ENCODE measurements around the gene KEAP1. TPM values are rescaled to one million over a fixed set of nuclear protein-coding genes. Genes with fewer than 3 reads are reported as not detected.

KEAP1 gene
- total RNA-seq, 1 experiment from 2014 or later, result 75.2 TPM

DNA sequence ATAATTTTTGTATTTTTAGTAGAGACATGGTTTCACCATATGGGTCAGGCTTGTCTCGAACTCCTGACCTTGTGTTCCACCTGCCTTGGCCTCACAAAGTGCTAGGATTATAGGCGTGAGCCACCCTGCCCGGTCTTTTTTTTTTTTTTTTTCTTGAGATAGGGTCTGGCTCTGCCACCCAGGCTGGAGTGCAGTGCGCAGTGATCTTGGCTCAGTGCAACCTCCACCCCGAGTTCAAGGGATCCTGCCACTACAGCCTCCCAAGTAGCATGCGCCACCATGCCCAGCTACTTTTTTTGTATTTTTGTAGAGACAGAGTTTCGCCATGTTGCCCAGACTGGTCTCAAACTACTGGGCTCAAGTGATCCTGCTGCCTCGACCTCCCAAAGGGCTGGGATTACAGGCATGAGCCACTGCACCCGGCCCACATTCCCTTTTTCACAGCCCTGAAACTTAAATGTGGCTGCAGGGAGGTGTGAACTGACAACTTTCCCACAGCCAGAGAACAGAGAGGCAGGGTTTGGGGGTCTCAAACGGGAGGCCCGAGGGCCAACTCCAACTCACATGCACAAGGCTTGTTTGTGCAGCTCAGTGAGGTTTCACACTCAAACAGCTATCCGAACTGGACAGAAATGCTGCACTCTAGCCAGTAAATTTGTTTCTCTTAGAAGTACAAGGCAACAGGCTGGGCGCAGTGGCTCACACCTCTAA, 18.5 kb upstream of the KEAP1 start:
- no peak overlapping the region for H2AFZ ChIP-seq (ENCODE audit: low read depth, low read length, poor library complexity, severe bottlenecking)
- POLR2A ChIA-PET, result no interaction called here

More for the DNA sequence above, 18.5 kb upstream of the KEAP1 start:
- no peaks in the 10 kb centered on the region for H4K20me1 ChIP-seq (ENCODE audit: insufficient read depth)
- no peak for ATAC-seq
- no peak for TF ChIP-seq SP1 (IDR thresholded peaks at IDR 0.05; ENCODE audit: low read depth)
- no peak for TF ChIP-seq SIN3A (IDR thresholded peaks at IDR 0.05; ENCODE audit: low read depth)
- no peak for TF ChIP-seq ELF1 (IDR thresholded peaks at IDR 0.05; ENCODE audit: borderline replicate concordance, low read depth)
- no peak for TF ChIP-seq RAD21 (IDR thresholded peaks at IDR 0.05; ENCODE audit: low read depth)
- TF ChIP-seq EZH2 (IDR thresholded peaks at IDR 0.05), result no peak
- TF ChIP-seq, protein P1, sequence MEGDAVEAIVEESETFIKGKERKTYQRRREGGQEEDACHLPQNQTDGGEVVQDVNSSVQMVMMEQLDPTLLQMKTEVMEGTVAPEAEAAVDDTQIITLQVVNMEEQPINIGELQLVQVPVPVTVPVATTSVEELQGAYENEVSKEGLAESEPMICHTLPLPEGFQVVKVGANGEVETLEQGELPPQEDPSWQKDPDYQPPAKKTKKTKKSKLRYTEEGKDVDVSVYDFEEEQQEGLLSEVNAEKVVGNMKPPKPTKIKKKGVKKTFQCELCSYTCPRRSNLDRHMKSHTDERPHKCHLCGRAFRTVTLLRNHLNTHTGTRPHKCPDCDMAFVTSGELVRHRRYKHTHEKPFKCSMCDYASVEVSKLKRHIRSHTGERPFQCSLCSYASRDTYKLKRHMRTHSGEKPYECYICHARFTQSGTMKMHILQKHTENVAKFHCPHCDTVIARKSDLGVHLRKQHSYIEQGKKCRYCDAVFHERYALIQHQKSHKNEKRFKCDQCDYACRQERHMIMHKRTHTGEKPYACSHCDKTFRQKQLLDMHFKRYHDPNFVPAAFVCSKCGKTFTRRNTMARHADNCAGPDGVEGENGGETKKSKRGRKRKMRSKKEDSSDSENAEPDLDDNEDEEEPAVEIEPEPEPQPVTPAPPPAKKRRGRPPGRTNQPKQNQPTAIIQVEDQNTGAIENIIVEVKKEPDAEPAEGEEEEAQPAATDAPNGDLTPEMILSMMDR (IDR thresholded peaks at IDR 0.05 in 2 of 3, conservative IDR thresholded peaks at IDR 0.05 in 1 of 3; ENCODE audit: borderline replicate concordance in 1 of 3, insufficient read depth in 1 of 3, low read depth in 2 of 3, low read length in 2 of 3), result no peak
- TF ChIP-seq POLR2AphosphoS5 (IDR thresholded peaks at IDR 0.05; ENCODE audit: low read depth, low read length), result no peak
- TF ChIP-seq, protein P2, sequence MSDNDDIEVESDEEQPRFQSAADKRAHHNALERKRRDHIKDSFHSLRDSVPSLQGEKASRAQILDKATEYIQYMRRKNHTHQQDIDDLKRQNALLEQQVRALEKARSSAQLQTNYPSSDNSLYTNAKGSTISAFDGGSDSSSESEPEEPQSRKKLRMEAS (IDR thresholded peaks at IDR 0.05), result no peak
- TF ChIP-seq, protein P3, sequence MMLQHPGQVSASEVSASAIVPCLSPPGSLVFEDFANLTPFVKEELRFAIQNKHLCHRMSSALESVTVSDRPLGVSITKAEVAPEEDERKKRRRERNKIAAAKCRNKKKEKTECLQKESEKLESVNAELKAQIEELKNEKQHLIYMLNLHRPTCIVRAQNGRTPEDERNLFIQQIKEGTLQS (IDR thresholded peaks at IDR 0.05), result no peak
- TF ChIP-seq TCF7L2 (IDR thresholded peaks at IDR 0.05; ENCODE audit: borderline replicate concordance, extremely low read depth, insufficient read depth, insufficient read length), result no peak
- TF ChIP-seq JUND (IDR thresholded peaks at IDR 0.05), result no peak
- TF ChIP-seq, protein P4, sequence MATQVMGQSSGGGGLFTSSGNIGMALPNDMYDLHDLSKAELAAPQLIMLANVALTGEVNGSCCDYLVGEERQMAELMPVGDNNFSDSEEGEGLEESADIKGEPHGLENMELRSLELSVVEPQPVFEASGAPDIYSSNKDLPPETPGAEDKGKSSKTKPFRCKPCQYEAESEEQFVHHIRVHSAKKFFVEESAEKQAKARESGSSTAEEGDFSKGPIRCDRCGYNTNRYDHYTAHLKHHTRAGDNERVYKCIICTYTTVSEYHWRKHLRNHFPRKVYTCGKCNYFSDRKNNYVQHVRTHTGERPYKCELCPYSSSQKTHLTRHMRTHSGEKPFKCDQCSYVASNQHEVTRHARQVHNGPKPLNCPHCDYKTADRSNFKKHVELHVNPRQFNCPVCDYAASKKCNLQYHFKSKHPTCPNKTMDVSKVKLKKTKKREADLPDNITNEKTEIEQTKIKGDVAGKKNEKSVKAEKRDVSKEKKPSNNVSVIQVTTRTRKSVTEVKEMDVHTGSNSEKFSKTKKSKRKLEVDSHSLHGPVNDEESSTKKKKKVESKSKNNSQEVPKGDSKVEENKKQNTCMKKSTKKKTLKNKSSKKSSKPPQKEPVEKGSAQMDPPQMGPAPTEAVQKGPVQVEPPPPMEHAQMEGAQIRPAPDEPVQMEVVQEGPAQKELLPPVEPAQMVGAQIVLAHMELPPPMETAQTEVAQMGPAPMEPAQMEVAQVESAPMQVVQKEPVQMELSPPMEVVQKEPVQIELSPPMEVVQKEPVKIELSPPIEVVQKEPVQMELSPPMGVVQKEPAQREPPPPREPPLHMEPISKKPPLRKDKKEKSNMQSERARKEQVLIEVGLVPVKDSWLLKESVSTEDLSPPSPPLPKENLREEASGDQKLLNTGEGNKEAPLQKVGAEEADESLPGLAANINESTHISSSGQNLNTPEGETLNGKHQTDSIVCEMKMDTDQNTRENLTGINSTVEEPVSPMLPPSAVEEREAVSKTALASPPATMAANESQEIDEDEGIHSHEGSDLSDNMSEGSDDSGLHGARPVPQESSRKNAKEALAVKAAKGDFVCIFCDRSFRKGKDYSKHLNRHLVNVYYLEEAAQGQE (IDR thresholded peaks at IDR 0.05; ENCODE audit: low read depth), result no peak
- no peak for TF ChIP-seq POLR2A (IDR thresholded peaks at IDR 0.05; ENCODE audit: borderline replicate concordance, extremely low read depth, insufficient read depth, insufficient read length)
- no peaks in the 10 kb centered on the region for H3K9me2 ChIP-seq (ENCODE audit: insufficient read depth)
- H3K27ac ChIP-seq (ENCODE audit: low read depth, low read length), result no peak overlapping the region
- ChIA-PET RAD21 (ENCODE audit: low non-redundant PET in 1 of 2, low total read pairs in 2 of 2, uncharacterized antibody in 2 of 2, unreplicated experiment in 2 of 2) (no interaction called here), CTCF (interaction anchor here (0.6 kb wide), 1 partner anchor 22 kb away, joined by 3 read pairs; the partner anchor contains the start of gene ATG4D)
- intact Hi-C loops (cut with micrococcal nuclease), result no loop called here
- H3K4me1 ChIP-seq (ENCODE audit: control insufficient read depth in 1 of 2, insufficient read depth in 2 of 2, low read length in 2 of 2), result peaks cover 13 to 36% of the 10 kb centered on the region in 2 experiments; a peak in 3 of 4 replicates
- BruUV-seq (replicated peaks), result no TSS peak
- DNase-seq (ENCODE audit: low read depth, low spot score), result no peak
- H3K4me3 ChIP-seq (replicated peaks in 1 of 2; ENCODE audit: low read depth in 1 of 2, low read length in 2 of 2), result no peak overlapping the region
- H3K27me3 ChIP-seq (ENCODE audit: insufficient read depth, low read length), result no peaks in the 10 kb centered on the region
- H3K79me2 ChIP-seq (ENCODE audit: insufficient read depth, low read length), result no peaks in the 10 kb centered on the region
- H3K9me3 ChIP-seq (ENCODE audit: control insufficient read depth in 1 of 2, insufficient read depth in 1 of 2, low read depth in 1 of 2, low read length in 2 of 2), result no peaks in the 10 kb centered on the region
- no peak overlapping the region for H3K4me2 ChIP-seq (ENCODE audit: low read length)
- no peaks in the 10 kb centered on the region for H3K36me3 ChIP-seq (ENCODE audit: control insufficient read depth in 1 of 2, insufficient read depth in 2 of 2, low read length in 2 of 2)
- no peak overlapping the region for H3K9ac ChIP-seq (ENCODE audit: low read length)
